Measurements from ENCODE around the gene ZNF277.

GRCh38 chr7:112362731-112363131, 156.2 kb downstream of the ZNF277 start:
- no peak for TF ChIP-seq EZH2 (IDR thresholded peaks at IDR 0.05; ENCODE audit: low read length)
- no peak for TF ChIP-seq CTCF (optimal IDR thresholded peaks at IDR 0.05 in 1 of 3, IDR thresholded peaks at IDR 0.05 in 1 of 3, conservative IDR thresholded peaks at IDR 0.05 in 1 of 3; ENCODE audit: extremely low read depth in 1 of 3, insufficient read depth in 2 of 3, low read length in 3 of 3)
